Measurements from ENCODE around the gene PTPRK. TPM values are rescaled to one million over a fixed set of nuclear protein-coding genes. Genes with fewer than 3 reads are reported as not detected.

The PTPRK gene
- total and polyA plus RNA-seq, 10 of the 15 experiments (the other 5 are each of a cell fraction or from before 2014, with no cell fraction given): 0.23 to 1.9 (median 0.55) TPM

DNA sequence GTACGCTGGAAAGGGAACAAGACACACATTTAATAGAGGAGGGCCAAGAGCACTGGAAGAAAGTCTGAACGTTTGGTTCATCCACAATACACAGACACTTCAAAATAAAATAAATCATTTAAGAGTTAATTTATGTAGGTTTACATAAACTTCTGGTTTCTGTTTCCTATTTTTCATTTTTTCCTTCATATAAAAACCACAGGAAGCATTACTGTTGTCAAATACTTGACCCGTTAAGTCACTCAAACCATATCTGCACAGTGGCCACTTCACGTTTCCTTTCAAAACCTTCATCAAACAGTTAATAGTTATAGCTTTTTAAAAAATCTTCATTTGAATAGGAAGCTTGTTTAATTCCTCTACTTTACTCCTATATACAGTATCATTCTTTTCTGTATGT is 361.9 kb downstream of the PTPRK start:
- ChIA-PET SMC1A (ENCODE audit: uncharacterized antibody, unreplicated experiment) (interaction anchor here (1.1 kb wide), 1 partner anchor 169 kb away, joined by 4 read pairs; no protein-coding TSS in a partner anchor), CTCF (no interaction called here), POLR2A (no interaction called here), RAD21 (ENCODE audit: unreplicated experiment) (no interaction called here)
- intact Hi-C loops (cut with micrococcal nuclease; ENCODE audit: unreplicated experiment): no loop called here
- H3K9ac ChIP-seq (ENCODE audit: control insufficient read depth, insufficient read depth, low read length): no peak overlapping the region
- H4K20me1 ChIP-seq (ENCODE audit: control insufficient read depth, insufficient read depth): no peaks in the 10 kb centered on the region
- no TSS peak for BruUV-seq (replicated peaks)
- no peak for FAIRE-seq
- no peak for TF ChIP-seq CBX5 (IDR thresholded peaks at IDR 0.05; ENCODE audit: low read depth)
- TF ChIP-seq ZNF217 (IDR thresholded peaks at IDR 0.05): no peak
- TF ChIP-seq, protein P1, sequence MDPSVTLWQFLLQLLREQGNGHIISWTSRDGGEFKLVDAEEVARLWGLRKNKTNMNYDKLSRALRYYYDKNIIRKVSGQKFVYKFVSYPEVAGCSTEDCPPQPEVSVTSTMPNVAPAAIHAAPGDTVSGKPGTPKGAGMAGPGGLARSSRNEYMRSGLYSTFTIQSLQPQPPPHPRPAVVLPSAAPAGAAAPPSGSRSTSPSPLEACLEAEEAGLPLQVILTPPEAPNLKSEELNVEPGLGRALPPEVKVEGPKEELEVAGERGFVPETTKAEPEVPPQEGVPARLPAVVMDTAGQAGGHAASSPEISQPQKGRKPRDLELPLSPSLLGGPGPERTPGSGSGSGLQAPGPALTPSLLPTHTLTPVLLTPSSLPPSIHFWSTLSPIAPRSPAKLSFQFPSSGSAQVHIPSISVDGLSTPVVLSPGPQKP (IDR thresholded peaks at IDR 0.05; ENCODE audit: low read depth, low read length): no peak
- no peak for TF ChIP-seq GABPA (IDR thresholded peaks at IDR 0.05; ENCODE audit: low read depth)
- TF ChIP-seq, protein P2, sequence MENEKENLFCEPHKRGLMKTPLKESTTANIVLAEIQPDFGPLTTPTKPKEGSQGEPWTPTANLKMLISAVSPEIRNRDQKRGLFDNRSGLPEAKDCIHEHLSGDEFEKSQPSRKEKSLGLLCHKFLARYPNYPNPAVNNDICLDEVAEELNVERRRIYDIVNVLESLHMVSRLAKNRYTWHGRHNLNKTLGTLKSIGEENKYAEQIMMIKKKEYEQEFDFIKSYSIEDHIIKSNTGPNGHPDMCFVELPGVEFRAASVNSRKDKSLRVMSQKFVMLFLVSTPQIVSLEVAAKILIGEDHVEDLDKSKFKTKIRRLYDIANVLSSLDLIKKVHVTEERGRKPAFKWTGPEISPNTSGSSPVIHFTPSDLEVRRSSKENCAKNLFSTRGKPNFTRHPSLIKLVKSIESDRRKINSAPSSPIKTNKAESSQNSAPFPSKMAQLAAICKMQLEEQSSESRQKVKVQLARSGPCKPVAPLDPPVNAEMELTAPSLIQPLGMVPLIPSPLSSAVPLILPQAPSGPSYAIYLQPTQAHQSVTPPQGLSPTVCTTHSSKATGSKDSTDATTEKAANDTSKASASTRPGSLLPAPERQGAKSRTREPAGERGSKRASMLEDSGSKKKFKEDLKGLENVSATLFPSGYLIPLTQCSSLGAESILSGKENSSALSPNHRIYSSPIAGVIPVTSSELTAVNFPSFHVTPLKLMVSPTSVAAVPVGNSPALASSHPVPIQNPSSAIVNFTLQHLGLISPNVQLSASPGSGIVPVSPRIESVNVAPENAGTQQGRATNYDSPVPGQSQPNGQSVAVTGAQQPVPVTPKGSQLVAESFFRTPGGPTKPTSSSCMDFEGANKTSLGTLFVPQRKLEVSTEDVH (IDR thresholded peaks at IDR 0.05; ENCODE audit: low read depth, partially characterized antibody): no peak
- TF ChIP-seq POLR2AphosphoS2 (IDR thresholded peaks at IDR 0.05; ENCODE audit: low read depth, low read length): no peak
- TF ChIP-seq SUZ12 (IDR thresholded peaks at IDR 0.05; ENCODE audit: unreplicated experiment): no peak
- TF ChIP-seq FOXK2 (IDR thresholded peaks at IDR 0.05): no peak
- TF ChIP-seq, protein P3, sequence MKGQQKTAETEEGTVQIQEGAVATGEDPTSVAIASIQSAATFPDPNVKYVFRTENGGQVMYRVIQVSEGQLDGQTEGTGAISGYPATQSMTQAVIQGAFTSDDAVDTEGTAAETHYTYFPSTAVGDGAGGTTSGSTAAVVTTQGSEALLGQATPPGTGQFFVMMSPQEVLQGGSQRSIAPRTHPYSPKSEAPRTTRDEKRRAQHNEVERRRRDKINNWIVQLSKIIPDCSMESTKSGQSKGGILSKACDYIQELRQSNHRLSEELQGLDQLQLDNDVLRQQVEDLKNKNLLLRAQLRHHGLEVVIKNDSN (IDR thresholded peaks at IDR 0.05; ENCODE audit: borderline replicate concordance, extremely low read length, insufficient read depth, low read depth, low read length): no peak
- TF ChIP-seq DPF2 (IDR thresholded peaks at IDR 0.05): no peak
- TF ChIP-seq, protein P4, sequence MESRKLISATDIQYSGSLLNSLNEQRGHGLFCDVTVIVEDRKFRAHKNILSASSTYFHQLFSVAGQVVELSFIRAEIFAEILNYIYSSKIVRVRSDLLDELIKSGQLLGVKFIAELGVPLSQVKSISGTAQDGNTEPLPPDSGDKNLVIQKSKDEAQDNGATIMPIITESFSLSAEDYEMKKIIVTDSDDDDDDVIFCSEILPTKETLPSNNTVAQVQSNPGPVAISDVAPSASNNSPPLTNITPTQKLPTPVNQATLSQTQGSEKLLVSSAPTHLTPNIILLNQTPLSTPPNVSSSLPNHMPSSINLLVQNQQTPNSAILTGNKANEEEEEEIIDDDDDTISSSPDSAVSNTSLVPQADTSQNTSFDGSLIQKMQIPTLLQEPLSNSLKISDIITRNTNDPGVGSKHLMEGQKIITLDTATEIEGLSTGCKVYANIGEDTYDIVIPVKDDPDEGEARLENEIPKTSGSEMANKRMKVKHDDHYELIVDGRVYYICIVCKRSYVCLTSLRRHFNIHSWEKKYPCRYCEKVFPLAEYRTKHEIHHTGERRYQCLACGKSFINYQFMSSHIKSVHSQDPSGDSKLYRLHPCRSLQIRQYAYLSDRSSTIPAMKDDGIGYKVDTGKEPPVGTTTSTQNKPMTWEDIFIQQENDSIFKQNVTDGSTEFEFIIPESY (IDR thresholded peaks at IDR 0.05): no peak
- no peak for TF ChIP-seq KAT2A (conservative IDR thresholded peaks at IDR 0.05; ENCODE audit: control insufficient read depth, low read depth, low read length)
- TF ChIP-seq ZZZ3 (IDR thresholded peaks at IDR 0.05; ENCODE audit: control insufficient read depth, insufficient read length, low read depth): no peak
- TF ChIP-seq, protein P5, sequence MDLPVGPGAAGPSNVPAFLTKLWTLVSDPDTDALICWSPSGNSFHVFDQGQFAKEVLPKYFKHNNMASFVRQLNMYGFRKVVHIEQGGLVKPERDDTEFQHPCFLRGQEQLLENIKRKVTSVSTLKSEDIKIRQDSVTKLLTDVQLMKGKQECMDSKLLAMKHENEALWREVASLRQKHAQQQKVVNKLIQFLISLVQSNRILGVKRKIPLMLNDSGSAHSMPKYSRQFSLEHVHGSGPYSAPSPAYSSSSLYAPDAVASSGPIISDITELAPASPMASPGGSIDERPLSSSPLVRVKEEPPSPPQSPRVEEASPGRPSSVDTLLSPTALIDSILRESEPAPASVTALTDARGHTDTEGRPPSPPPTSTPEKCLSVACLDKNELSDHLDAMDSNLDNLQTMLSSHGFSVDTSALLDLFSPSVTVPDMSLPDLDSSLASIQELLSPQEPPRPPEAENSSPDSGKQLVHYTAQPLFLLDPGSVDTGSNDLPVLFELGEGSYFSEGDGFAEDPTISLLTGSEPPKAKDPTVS (IDR thresholded peaks at IDR 0.05; ENCODE audit: low read depth, low read length): no peak
- DNase-seq (ENCODE audit: low read depth, low spot score): no peak
- no peak overlapping the region for H2AFZ ChIP-seq (ENCODE audit: control insufficient read depth, low read depth, low read length)
- no peaks in the 10 kb centered on the region for H3K4me1 ChIP-seq (ENCODE audit: control insufficient read depth, insufficient read depth, low read length)
- no peaks in the 10 kb centered on the region for H3K79me2 ChIP-seq (ENCODE audit: control insufficient read depth, insufficient read depth, low read length)
- no peaks in the 10 kb centered on the region for H3K27me3 ChIP-seq (replicated peaks in 1 of 2; ENCODE audit: control insufficient read depth in 2 of 2, insufficient read depth in 2 of 2, low read length in 1 of 2)
- no peak overlapping the region for H3K4me2 ChIP-seq (ENCODE audit: control insufficient read depth, insufficient read depth)
- H3K36me3 ChIP-seq (ENCODE audit: control insufficient read depth in 2 of 2, insufficient read depth in 2 of 2, low read length in 1 of 2): no peaks in the 10 kb centered on the region
- in situ Hi-C loops (cut with MboI): no loop called here
- no peak overlapping the region for H3K4me3 ChIP-seq
- no peak overlapping the region for H3K27ac ChIP-seq (ENCODE audit: control insufficient read depth, insufficient read depth)
- 25% methylated on average over 4 of the region's 4 CpGs for WGBS (ENCODE audit: insufficient coverage, insufficient replicate concordance, low lambda C conversion rate, missing lambda C conversion rate)
- H3K9me3 ChIP-seq (replicated peaks; ENCODE audit: control insufficient read depth, insufficient read depth, low read length): no peaks in the 10 kb centered on the region
- ATAC-seq: no peak

Data from GM12878 (cell line).